Lung (tissue), 12 donors: Measurements from ENCODE around the gene MTMR4. TPM values are rescaled to one million over a fixed set of nuclear protein-coding genes. Genes with fewer than 3 reads are reported as not detected.

Experiments
- ATAC-seq: fragments of 200-7000 bp; cut with Tn5 transposase; one replicate; pipeline ENCODE4 v1.9.1; 2020; ENCODE audit warnings: moderate number of reproducible peaks; ENCODE audit not compliant: insufficient read depth, low FRiP score
- DNase-seq, 3 donors: peaks; one replicate each; pipeline ENCODE4 v3.0.0-alpha.2; 2013 to 2017
- H3K27ac ChIP-seq, 2 donors: one replicate each; pipeline ENCODE4 v1.5.1; 2013; ENCODE audit warnings: mild to moderate bottlenecking in 2 of 2, moderate library complexity in 2 of 2, control low read depth in 1 of 2, inconsistent platforms in 1 of 2, low read depth in 1 of 2, low read length in 1 of 2
- H3K27me3 ChIP-seq, 3 donors: one replicate each; pipeline ENCODE4 v1.5.1; 2013; ENCODE audit warnings: low read length in 2 of 3; ENCODE audit not compliant: control insufficient read depth in 3 of 3, insufficient read depth in 3 of 3
- H3K36me3 ChIP-seq, 4 donors: one replicate each; pipeline ENCODE4 v1.5.1; 2013; ENCODE audit warnings: low read length in 4 of 4, mild to moderate bottlenecking in 1 of 4, moderate library complexity in 1 of 4; ENCODE audit not compliant: control insufficient read depth in 4 of 4, insufficient read depth in 4 of 4
- H3K4me1 ChIP-seq, 5 donors: one replicate each; pipeline ENCODE4 v1.5.1; 2013; ENCODE audit warnings: low read length in 5 of 5, mild to moderate bottlenecking in 2 of 5, moderate library complexity in 1 of 5; ENCODE audit not compliant: control insufficient read depth in 5 of 5, insufficient read depth in 5 of 5
- H3K4me3 ChIP-seq: one replicate; pipeline ENCODE4 v1.5.1; 2013; ENCODE audit warnings: mild to moderate bottlenecking, control low read depth, moderate library complexity
- H3K9ac ChIP-seq, 2 donors: one replicate each; pipeline ENCODE4 v1.5.1; 2013; ENCODE audit warnings: low read length in 2 of 2, control low read depth in 1 of 2; ENCODE audit not compliant: insufficient read depth in 1 of 2
- H3K9me3 ChIP-seq, 4 donors: one replicate each; pipeline ENCODE4 v1.5.1; 2013; ENCODE audit warnings: low read length in 3 of 4, mild to moderate bottlenecking in 1 of 4, moderate library complexity in 1 of 4; ENCODE audit not compliant: control insufficient read depth in 4 of 4, insufficient read depth in 3 of 4
- WGBS, 2 donors: extraction: QIAGEN DNeasy Blood & Tissue Kit; methylation state at CpG; one replicate each; pipeline ENCODE4 v1.1.7; 2013; 5-methylcytosine and 5-hydroxymethylcytosine counted together
- polyA plus RNA-seq, 2 donors: library from polyadenylated mRNA; stranded (reverse); fragments of 200-250 nt; gene quantifications; one replicate each; pipeline ENCODE4 v1.2.1, GENCODE V29; 2013
- total RNA-seq, 2 donors: library from RNA; depleted of rRNA in 1 of 2; stranded (reverse); fragments of >200 nt in 1 of 2; gene quantifications; one replicate each; pipeline ENCODE4 v1.2.1, GENCODE V29; 2014 to 2021
- TF ChIP-seq, protein P1 (sequence below): IDR thresholded peaks from 2 replicates; pipeline ENCODE4 v1.5.1; 2012; ENCODE audit warnings: mild to moderate bottlenecking; ENCODE audit errors: control extremely low read depth, extremely low read depth
- donor health status: control.
- donor health status: control.
- donor health status: Bipolar disorder and iron deficiency.
- donor health status: healthy.
- donor health status: DM: yes; HTN: yes; CAD: no.

Gene MTMR4
- total and polyA plus RNA-seq, 4 donors = 12.9 to 46.1 (median 31.2) TPM

DNA sequence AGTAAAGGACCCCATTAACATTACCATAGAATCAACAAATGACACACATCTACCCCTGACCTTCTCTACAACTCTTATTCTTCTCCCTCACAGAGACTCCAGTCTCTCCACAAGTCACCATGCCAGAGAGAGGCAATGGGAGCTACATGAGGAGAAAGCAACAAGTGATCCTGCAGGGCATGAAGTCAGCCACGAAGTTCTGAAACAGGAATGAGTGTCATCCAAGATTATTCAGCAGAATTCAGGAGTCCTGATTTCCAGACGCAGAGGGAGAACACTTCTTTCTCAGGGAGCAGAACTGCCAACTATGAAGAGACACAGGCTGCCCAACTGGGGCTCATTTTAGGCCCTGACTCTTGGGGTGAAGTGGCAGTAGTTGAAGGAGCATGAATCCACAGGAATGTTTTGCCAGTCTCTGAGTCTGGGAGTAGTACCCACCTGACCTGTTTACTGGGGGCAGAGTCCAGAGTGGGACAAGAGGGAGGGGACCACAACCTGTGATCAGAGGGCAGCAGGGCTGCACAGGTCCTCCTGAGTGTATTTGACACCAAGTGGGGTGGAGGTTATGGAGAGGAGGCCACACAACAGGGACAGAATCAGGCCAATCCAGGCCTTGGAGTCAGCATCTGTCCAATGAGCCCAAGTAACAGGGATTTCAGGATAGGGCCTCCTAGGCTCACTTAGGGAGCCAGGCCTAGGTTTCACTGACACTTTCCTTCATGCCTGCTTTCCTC lies 2.4 kb upstream of the MTMR4 start:
- WGBS, 2 donors = 49 to 52% methylated on average over 2 of the region's 2 CpGs
- H3K9me3 ChIP-seq = no peaks in the 10 kb centered on the region

DNA sequence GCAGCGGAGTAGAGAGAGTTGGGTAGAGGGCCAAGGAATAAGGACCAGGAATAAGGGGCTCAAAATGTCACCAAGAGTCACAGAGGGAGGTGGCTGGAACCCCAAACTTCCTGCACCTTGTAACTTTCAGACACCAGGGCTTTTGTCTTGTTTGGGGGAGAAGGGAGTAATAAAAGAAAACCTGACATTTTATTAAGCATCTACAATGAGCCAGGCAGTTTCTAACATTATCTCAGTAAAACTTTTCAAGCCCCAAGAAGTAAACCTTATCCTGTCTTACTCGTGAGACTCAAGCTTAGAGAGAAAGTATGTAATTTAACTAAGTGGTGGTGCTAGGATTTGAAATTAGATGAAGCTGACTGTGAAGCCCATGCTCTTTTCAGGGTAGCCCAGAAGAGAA lies 848 bp upstream of the MTMR4 start:
- H3K36me3 ChIP-seq = peaks cover under 1 to 24% (median 22%) of the 10 kb centered on the region in 4 donors

More for the DNA sequence above, 2.4 kb upstream of the MTMR4 start:
- peaks cover 0 to 11% (median 11%) of the 10 kb centered on the region in 4 donors for H3K36me3 ChIP-seq
- H3K4me1 ChIP-seq = peaks cover 0 to 41% (median 13%) of the 10 kb centered on the region in 5 donors
- DNase-seq (no peak), ATAC-seq (no peak)
- peak overlapping the region; percentile 59 to 85 for H3K9ac ChIP-seq
- no peaks in the 10 kb centered on the region for H3K27me3 ChIP-seq
- TF ChIP-seq, protein P1, sequence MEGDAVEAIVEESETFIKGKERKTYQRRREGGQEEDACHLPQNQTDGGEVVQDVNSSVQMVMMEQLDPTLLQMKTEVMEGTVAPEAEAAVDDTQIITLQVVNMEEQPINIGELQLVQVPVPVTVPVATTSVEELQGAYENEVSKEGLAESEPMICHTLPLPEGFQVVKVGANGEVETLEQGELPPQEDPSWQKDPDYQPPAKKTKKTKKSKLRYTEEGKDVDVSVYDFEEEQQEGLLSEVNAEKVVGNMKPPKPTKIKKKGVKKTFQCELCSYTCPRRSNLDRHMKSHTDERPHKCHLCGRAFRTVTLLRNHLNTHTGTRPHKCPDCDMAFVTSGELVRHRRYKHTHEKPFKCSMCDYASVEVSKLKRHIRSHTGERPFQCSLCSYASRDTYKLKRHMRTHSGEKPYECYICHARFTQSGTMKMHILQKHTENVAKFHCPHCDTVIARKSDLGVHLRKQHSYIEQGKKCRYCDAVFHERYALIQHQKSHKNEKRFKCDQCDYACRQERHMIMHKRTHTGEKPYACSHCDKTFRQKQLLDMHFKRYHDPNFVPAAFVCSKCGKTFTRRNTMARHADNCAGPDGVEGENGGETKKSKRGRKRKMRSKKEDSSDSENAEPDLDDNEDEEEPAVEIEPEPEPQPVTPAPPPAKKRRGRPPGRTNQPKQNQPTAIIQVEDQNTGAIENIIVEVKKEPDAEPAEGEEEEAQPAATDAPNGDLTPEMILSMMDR = no peak
- H3K27ac ChIP-seq = peak overlapping the region; percentile 91 to 92
- peak overlapping the region; percentile 63 for H3K4me3 ChIP-seq

DNA sequence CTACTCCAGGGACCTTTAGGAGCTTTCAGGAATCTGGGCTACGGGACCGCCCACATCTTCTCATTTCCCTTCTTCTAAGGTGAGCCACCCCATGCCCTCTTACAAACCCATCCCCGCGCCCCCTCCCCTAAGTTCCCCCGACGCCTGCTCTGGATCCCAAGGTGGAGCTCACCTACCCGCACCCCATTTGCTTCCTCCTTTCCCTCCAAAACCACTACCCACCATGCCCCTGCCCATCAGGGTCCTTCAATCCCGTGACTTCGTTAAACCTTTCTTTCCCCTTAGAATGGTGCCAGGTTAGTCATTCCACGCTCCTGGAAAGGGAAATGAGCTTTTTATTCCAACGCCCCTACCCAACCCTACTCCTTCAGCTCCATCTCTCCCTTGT lies 326 bp upstream of the MTMR4 start:
- H3K4me1 ChIP-seq = peaks cover 0 to 41% (median 13%) of the 10 kb centered on the region in 5 donors
- H3K36me3 ChIP-seq = peaks cover 5 to 29% (median 25%) of the 10 kb centered on the region in 4 donors
- peak overlapping the region; percentile 71 to 85 for H3K27ac ChIP-seq
- no peaks in the 10 kb centered on the region for H3K9me3 ChIP-seq
- ATAC-seq (no peak), DNase-seq (no peak)
- H3K4me3 ChIP-seq = peak overlapping the region; percentile 71
- H3K9ac ChIP-seq = peak overlapping the region in 1 of 2 donors; percentile 69
- no peaks in the 10 kb centered on the region for H3K27me3 ChIP-seq
- TF ChIP-seq, protein P1 = no peak
- 22 to 23% methylated on average over 11 of the region's 11 CpGs for WGBS, 2 donors

More for the DNA sequence above, 848 bp upstream of the MTMR4 start:
- Histone ChIP-seq H3K27me3 (no peaks in the 10 kb centered on the region), H3K4me1 (peaks cover 0 to 41% (median 13%) of the 10 kb centered on the region in 5 donors), H3K9ac (no peak overlapping the region), H3K9me3 (no peaks in the 10 kb centered on the region), H3K4me3 (no peak overlapping the region), H3K27ac (peak overlapping the region; percentile 6 to 71)
- ATAC-seq (no peak), DNase-seq (no peak)
- WGBS, 2 donors = 73 to 85% methylated on average over 2 of the region's 2 CpGs
- TF ChIP-seq, protein P1 = no peak
